ENCODE results near the gene OSBPL2. TPM values are rescaled to one million over a fixed set of nuclear protein-coding genes. Genes with fewer than 3 reads are reported as not detected.

Gene OSBPL2
- total RNA-seq, 3 donors from 2014 or later (not counting 1 experiment from before 2014, with no cell fraction given), result 77.9 to 112 (median 104) TPM

DNA sequence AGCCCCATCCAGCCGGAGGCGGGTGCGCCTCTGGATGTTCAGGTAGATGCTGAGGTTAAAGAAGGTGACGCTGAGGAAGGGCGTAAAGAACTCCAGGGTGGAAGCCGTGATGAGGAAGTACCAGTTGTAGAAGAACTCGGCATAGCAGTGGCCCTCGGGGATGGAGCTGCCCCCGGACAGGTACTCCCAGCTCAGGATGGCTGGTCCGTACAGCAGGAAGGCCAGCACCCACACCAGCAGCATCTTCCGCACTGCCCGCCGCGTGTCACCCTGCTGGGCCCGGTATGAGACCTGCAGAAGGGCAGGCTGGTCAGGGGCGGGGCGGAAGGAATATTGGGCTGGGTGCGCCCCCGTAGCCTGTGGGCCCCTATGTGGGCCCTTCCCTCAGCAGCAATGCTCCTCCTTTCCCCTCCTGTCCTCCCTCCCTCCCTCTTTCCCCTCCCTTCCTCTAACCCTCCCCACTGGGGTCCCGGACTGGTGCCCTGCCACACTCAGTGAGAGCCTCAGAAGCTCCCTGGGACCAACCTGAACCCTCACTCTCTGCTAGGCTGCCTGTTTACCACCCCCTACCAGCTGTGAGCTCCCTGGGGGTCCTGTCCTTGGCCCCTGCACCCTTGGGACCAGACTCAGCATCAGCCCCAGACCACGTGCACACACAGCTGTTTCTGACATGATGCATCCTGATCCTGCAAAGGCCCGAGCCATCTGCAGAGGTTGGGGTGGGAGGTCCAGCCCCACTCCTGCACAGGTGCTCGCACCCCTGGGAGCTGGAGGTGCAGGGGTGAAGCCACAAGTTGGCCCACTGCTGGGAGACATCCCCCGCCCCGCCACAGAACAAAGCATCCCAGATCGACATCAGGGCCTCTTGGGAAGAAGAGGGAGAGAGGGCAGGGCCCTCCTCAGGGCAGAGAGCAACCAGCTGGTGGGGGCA lies 21.4 kb upstream of the OSBPL2 start:
- Histone ChIP-seq H3K27ac (ENCODE audit: low read length) (no peak overlapping the region), H3K4me1 (ENCODE audit: control insufficient read depth, insufficient read depth, low read length) (peaks cover 6% of the 10 kb centered on the region), H3K27me3 (ENCODE audit: control insufficient read depth, insufficient read depth, low read length) (peaks cover 24% of the 10 kb centered on the region), H3K4me3 (ENCODE audit: low read length) (no peak overlapping the region), H3K36me3 (ENCODE audit: control insufficient read depth, insufficient read depth, low read length) (no peaks in the 10 kb centered on the region), H3K9me3 (ENCODE audit: control insufficient read depth, insufficient read depth, low read length) (no peaks in the 10 kb centered on the region)
- Mint-ChIP-seq H3K27me3 (ENCODE audit: low read depth in 2 of 2) (peaks cover 7 to 30% of the 10 kb centered on the region in 2 donors), H3K27ac (no peak overlapping the region), H3K9me3 (no peaks in the 10 kb centered on the region), H3K4me1 (peaks cover 0 to 4% of the 10 kb centered on the region in 2 donors), H3K36me3 (no peaks in the 10 kb centered on the region), H3K4me3 (no peak overlapping the region)
- ATAC-seq (no peak), DNase-seq (no peak)
- TF ChIP-seq, protein P1, sequence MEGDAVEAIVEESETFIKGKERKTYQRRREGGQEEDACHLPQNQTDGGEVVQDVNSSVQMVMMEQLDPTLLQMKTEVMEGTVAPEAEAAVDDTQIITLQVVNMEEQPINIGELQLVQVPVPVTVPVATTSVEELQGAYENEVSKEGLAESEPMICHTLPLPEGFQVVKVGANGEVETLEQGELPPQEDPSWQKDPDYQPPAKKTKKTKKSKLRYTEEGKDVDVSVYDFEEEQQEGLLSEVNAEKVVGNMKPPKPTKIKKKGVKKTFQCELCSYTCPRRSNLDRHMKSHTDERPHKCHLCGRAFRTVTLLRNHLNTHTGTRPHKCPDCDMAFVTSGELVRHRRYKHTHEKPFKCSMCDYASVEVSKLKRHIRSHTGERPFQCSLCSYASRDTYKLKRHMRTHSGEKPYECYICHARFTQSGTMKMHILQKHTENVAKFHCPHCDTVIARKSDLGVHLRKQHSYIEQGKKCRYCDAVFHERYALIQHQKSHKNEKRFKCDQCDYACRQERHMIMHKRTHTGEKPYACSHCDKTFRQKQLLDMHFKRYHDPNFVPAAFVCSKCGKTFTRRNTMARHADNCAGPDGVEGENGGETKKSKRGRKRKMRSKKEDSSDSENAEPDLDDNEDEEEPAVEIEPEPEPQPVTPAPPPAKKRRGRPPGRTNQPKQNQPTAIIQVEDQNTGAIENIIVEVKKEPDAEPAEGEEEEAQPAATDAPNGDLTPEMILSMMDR (IDR thresholded peaks at IDR 0.05), result no peak
- 71% methylated on average over 26 of the region's 26 CpGs for whole genome bisulfite sequencing (ENCODE audit: insufficient coverage)
- intact Hi-C loops (cut with micrococcal nuclease), result no loop called here

DNA sequence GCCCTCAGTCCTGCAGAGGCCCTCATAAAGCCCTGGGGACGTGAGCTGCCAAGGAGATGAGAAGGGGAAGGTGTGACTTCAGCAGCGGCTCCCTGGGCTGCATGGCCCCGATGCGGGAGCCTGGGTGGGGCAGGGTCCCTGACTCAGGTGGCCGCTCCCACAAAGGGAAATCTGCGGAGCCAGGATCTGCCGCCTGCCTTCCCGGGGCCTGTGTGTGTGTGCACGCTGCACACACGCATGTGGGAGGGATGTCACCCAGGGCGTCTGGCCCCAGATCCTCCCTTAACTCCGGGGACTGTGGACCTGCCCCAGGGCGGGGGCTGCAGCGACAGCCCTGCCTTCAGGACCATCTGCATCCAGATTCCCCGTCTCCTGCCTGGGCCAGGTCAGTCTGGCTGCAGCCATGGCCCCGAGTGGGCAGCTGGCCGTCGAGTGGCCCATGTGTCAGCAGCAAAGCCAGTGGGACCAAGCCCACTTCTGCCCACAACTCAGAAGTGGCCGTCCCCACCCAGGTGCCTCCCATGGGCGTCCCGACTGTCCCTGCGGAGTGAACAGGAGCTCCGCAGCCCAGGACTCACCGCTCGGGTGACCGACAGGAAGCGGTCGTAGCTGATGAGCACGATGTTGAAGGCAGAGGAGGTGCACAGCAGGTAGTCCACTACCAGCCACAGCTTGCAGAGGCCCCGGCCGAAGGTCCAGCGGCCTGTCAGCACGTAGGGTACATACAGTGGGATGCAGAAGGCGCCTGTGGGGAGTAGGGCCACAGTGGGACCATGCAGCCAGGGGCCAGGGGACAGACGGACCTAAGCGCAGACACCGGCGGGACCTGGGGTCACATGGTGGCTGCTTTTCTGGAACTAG lies 20.2 kb upstream of the OSBPL2 start:
- peaks cover 31% of the 10 kb centered on the region for H3K27me3 ChIP-seq (ENCODE audit: control insufficient read depth, insufficient read depth, low read length)
- intact Hi-C loops (cut with micrococcal nuclease), result no loop called here

DNA sequence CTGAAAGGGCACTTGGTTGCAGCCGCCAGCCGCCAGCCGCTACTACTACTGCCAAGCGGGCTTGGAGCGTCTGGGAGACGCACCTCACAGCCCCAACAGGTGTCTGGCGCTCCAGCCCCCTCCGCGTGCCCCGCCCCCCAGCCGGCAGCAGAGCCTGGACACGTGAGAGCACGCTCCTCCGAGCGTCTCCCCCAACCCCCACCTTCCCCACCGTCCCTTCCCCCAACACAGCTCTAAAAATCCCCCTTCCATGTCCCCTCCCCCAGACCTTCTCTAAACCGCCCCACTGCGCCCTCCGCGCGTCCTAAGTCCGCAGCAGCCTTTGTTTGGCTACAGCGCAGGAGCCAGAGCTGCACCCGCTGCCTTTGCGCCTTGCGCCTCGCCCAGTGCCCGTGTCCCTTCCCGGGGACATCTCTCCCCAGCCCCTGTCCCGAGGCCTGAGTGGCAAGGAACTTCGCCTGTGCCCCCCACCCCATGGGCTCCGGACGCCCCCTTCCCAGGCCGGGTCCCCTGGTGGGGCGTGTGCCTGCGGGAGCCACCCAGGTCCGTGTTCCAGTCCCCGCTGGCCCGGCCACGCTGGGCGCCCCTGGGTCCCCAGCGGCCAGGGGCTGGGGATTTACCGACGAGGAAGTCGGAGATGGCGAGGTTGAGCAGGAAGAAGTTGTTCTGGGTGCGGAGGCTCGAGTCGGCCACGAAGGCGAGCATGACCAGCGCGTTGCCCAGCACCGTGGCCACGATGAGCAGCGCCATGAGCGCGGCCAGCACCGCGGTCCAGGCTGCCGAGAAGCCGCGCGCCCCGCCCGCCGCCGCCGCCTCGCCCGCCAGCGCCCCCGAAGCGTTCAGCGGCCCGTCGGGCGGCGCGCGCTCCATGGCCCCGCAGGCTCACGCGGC lies 19.0 kb upstream of the OSBPL2 start:
- H3K9me3 Mint-ChIP-seq, result no peaks in the 10 kb centered on the region
- WGBS (ENCODE audit: insufficient coverage), result 5% methylated on average over 84 of the region's 84 CpGs
- intact Hi-C loops (cut with micrococcal nuclease), result no loop called here
- TF ChIP-seq, protein P1 (IDR thresholded peaks at IDR 0.05), result no peak
- peaks cover 17 to 38% of the 10 kb centered on the region in 2 donors for H3K27me3 Mint-ChIP-seq (ENCODE audit: low read depth in 2 of 2)
- peak overlapping the region; percentile 72 for H3K4me3 Mint-ChIP-seq
- ATAC-seq (peak in 2 of 3 donors; percentile 29 to 50), DNase-seq (no peak)
- no peaks in the 10 kb centered on the region for H3K36me3 Mint-ChIP-seq
- Histone ChIP-seq H3K4me1 (ENCODE audit: control insufficient read depth, insufficient read depth, low read length) (peaks cover 6% of the 10 kb centered on the region), H3K27ac (ENCODE audit: low read length) (no peak overlapping the region), H3K9me3 (ENCODE audit: control insufficient read depth, insufficient read depth, low read length) (no peaks in the 10 kb centered on the region), H3K36me3 (ENCODE audit: control insufficient read depth, insufficient read depth, low read length) (no peaks in the 10 kb centered on the region), H3K27me3 (ENCODE audit: control insufficient read depth, insufficient read depth, low read length) (peaks cover 31% of the 10 kb centered on the region), H3K4me3 (ENCODE audit: low read length) (no peak overlapping the region)
- no peak overlapping the region for H3K27ac Mint-ChIP-seq
- peaks cover 0 to 4% of the 10 kb centered on the region in 2 donors for H3K4me1 Mint-ChIP-seq

More for the DNA sequence above, 20.2 kb upstream of the OSBPL2 start:
- no peak overlapping the region for H3K27ac Mint-ChIP-seq
- TF ChIP-seq, protein P1 (IDR thresholded peaks at IDR 0.05), result no peak
- Histone ChIP-seq H3K9me3 (ENCODE audit: control insufficient read depth, insufficient read depth, low read length) (no peaks in the 10 kb centered on the region), H3K4me1 (ENCODE audit: control insufficient read depth, insufficient read depth, low read length) (peaks cover 6% of the 10 kb centered on the region), H3K36me3 (ENCODE audit: control insufficient read depth, insufficient read depth, low read length) (no peaks in the 10 kb centered on the region), H3K27ac (ENCODE audit: low read length) (no peak overlapping the region), H3K4me3 (ENCODE audit: low read length) (no peak overlapping the region)
- 62% methylated on average over 38 of the region's 38 CpGs for WGBS (ENCODE audit: insufficient coverage)
- peak overlapping the region; percentile 37 for H3K4me3 Mint-ChIP-seq
- DNase-seq, result no peak
- no peaks in the 10 kb centered on the region for H3K9me3 Mint-ChIP-seq
- peaks cover 0 to 4% of the 10 kb centered on the region in 2 donors for H3K4me1 Mint-ChIP-seq
- peaks cover 14 to 39% of the 10 kb centered on the region in 2 donors for H3K27me3 Mint-ChIP-seq (ENCODE audit: low read depth in 2 of 2)
- no peaks in the 10 kb centered on the region for H3K36me3 Mint-ChIP-seq
- no peak for ATAC-seq
